Keratinocyte (primary cell): ENCODE data around the gene JPT1. TPM values are rescaled to one million over a fixed set of nuclear protein-coding genes. Genes with fewer than 3 reads are reported as not detected.
A peak's percentile ranks its signal among the peaks of the same experiment; 100 is the strongest.

ENCODE experiments used
- DNase-seq: peaks from one replicate; pipeline ENCODE4 v3.0.0-alpha.2; 2011; ENCODE audit warnings: low read depth, missing footprints, low spot score
- FAIRE-seq: peaks from 2 replicates; lab custom pipeline; 2011; peaks lifted over from hg19 to GRCh38; lab: Jason Lieb, UNC
- H2AFZ ChIP-seq: 2 replicates; pipeline ENCODE4 v1.6.0; 2012; ENCODE audit warnings: low read length, control low read depth, inconsistent platforms; ENCODE audit not compliant: control insufficient read depth
- H3K27ac ChIP-seq: 2 replicates; pipeline ENCODE4 v1.5.1; 2011; ENCODE audit warnings: low read length; ENCODE audit not compliant: control insufficient read depth, insufficient read depth
- H3K27me3 ChIP-seq: 3 replicates; pipeline ENCODE4 v1.6.0; 2011; ENCODE audit warnings: low read length; ENCODE audit not compliant: control insufficient read depth, insufficient read depth; ENCODE audit errors: extremely low read depth
- H3K36me3 ChIP-seq, 2 experiments: 2 replicates in 1 of 2; 3 replicates in 1 of 2; pipeline ENCODE4 v1.5.1; 2011; ENCODE audit warnings: low read length in 2 of 2, mild to moderate bottlenecking in 1 of 2; ENCODE audit not compliant: control insufficient read depth in 2 of 2, insufficient read depth in 2 of 2; ENCODE audit errors: extremely low read depth in 1 of 2
- H3K4me1 ChIP-seq: 3 replicates; pipeline ENCODE4 v1.5.1; 2011; ENCODE audit warnings: low read length; ENCODE audit not compliant: control insufficient read depth, insufficient read depth; ENCODE audit errors: extremely low read depth
- H3K4me2 ChIP-seq: 3 replicates; pipeline ENCODE4 v1.6.0; 2011; ENCODE audit warnings: low read depth, low read length; ENCODE audit not compliant: control insufficient read depth, insufficient read depth; ENCODE audit errors: extremely low read depth
- H3K4me3 ChIP-seq, 3 experiments: fragments of 200-600 bp in 1 of 3; sonication (generic) in 1 of 3; 2 replicates in 2 of 3; 3 replicates in 1 of 3; pipeline ENCODE4 v1.5.1; 2011 to 2016; ENCODE audit warnings: low read length in 3 of 3, mild to moderate bottlenecking in 3 of 3, control low read depth in 2 of 3, inconsistent platforms in 1 of 3, low read depth in 1 of 3, mixed read lengths in 1 of 3, mixed run types in 1 of 3, moderate library complexity in 1 of 3; ENCODE audit not compliant: control insufficient read depth in 2 of 3, insufficient read depth in 2 of 3; ENCODE audit errors: extremely low read depth in 1 of 3
- H3K79me2 ChIP-seq: 2 replicates; pipeline ENCODE4 v1.6.0; 2012; ENCODE audit warnings: low read length; ENCODE audit not compliant: control insufficient read depth, insufficient read depth
- H3K9ac ChIP-seq: 3 replicates; pipeline ENCODE4 v1.6.0; 2011; ENCODE audit warnings: low read length; ENCODE audit not compliant: control insufficient read depth, insufficient read depth; ENCODE audit errors: extremely low read depth
- H3K9me1 ChIP-seq: 3 replicates; pipeline ENCODE4 v1.6.0; 2011; ENCODE audit warnings: low read length; ENCODE audit not compliant: control insufficient read depth, insufficient read depth; ENCODE audit errors: extremely low read depth
- H3K9me3 ChIP-seq: 2 replicates; pipeline ENCODE4 v1.5.1; 2012; ENCODE audit warnings: low read depth, low read length; ENCODE audit not compliant: control insufficient read depth
- H4K20me1 ChIP-seq: 3 replicates; pipeline ENCODE4 v1.6.0; 2011; ENCODE audit warnings: low read length; ENCODE audit not compliant: control insufficient read depth, insufficient read depth; ENCODE audit errors: extremely low read depth
- CTCF ChIP-seq, 3 experiments: IDR thresholded peaks in 1 of 3; conservative IDR thresholded peaks in 1 of 3; optimal IDR thresholded peaks in 1 of 3; 2 replicates in 2 of 3; 3 replicates in 1 of 3; pipeline versions ENCODE3 to v1.5.1; 2011; ENCODE audit warnings: low read length in 3 of 3, mild to moderate bottlenecking in 3 of 3, moderate library complexity in 2 of 3, control low read depth in 1 of 3, inconsistent platforms in 1 of 3; ENCODE audit not compliant: insufficient read depth in 2 of 3; ENCODE audit errors: extremely low read depth in 1 of 3
- EZH2 ChIP-seq: IDR thresholded peaks from one replicate; pipeline ENCODE4 v1.6.1; 2012; ENCODE audit warnings: inconsistent platforms, mild to moderate bottlenecking, low read length, moderate library complexity
- dilution Hi-C: fragments of 300-500 bp; cut with MboI; formaldehyde crosslinking; loops from one replicate; pipeline ENCODE4 v1.7.0; 2020; ENCODE audit warnings: low sequenced_read_pairs; ENCODE audit not compliant: extremely low pct_ligation_motif_present
- polyA plus RNA-seq, 5 experiments: library from polyadenylated mRNA; depleted of rRNA in 3 of 5; stranded (reverse) in 3 of 5; stranded (forward) in 1 of 5; unstranded in 1 of 5; fragments of >200 nt; gene quantifications; 1 replicate in 1 of 5; 2 replicates in 3 of 5; 3 replicates in 1 of 5; pipeline versions ENCODE4 v1.2.1 to v1.2.3, GENCODE V29; 2011 to 2012; ENCODE audit warnings: missing spikeins in 2 of 5, low read depth in 1 of 5, low replicate concordance in 1 of 5

Gene JPT1
- polyA plus RNA-seq, 1 donor (not counting 4 experiments of a cell fraction or from before 2014, with no cell fraction given), result 142 TPM

GRCh38 chr17:75126954-75127353 is 27.4 kb downstream of the JPT1 start:
- no peak for TF ChIP-seq EZH2
- no peaks in the 10 kb centered on the region for H3K27me3 ChIP-seq
- peaks cover 12 to 18% of the 10 kb centered on the region in 2 experiments for H3K36me3 ChIP-seq
- no peak overlapping the region for H2AFZ ChIP-seq
- H3K4me3 ChIP-seq, result no peak overlapping the region
- DNase-seq, result no peak
- H3K9ac ChIP-seq, result no peak overlapping the region
- H3K9me3 ChIP-seq, result no peaks in the 10 kb centered on the region
- FAIRE-seq, result no peak
- H3K4me2 ChIP-seq, result no peak overlapping the region
- no peaks in the 10 kb centered on the region for H3K9me1 ChIP-seq
- no peak overlapping the region for H3K27ac ChIP-seq
- H3K4me1 ChIP-seq, result peaks cover 30% of the 10 kb centered on the region
- dilution Hi-C loops, result no loop called here
- H3K79me2 ChIP-seq, result peaks cover 7% of the 10 kb centered on the region
- H4K20me1 ChIP-seq, result no peaks in the 10 kb centered on the region

GRCh38 chr17:75125984-75126383 is 28.3 kb downstream of the JPT1 start:
- no peaks in the 10 kb centered on the region for H3K27me3 ChIP-seq
- H2AFZ ChIP-seq, result no peak overlapping the region
- no peak overlapping the region for H3K4me3 ChIP-seq
- DNase-seq, result no peak
- peaks cover 5% of the 10 kb centered on the region for H3K79me2 ChIP-seq
- peaks cover 28% of the 10 kb centered on the region for H3K4me1 ChIP-seq
- dilution Hi-C loops, result no loop called here
- no peak overlapping the region for H3K27ac ChIP-seq
- peaks cover 15 to 18% of the 10 kb centered on the region in 2 experiments for H3K36me3 ChIP-seq
- H3K9me1 ChIP-seq, result no peaks in the 10 kb centered on the region
- no peak overlapping the region for H3K4me2 ChIP-seq
- no peak overlapping the region for H3K9ac ChIP-seq
- TF ChIP-seq EZH2 (no peak), CTCF (optimal IDR thresholded peaks at IDR 0.05 in 1 of 3, IDR thresholded peaks at IDR 0.05 in 1 of 3, conservative IDR thresholded peaks at IDR 0.05 in 1 of 3; ENCODE audit: extremely low read depth in 1 of 3, insufficient read depth in 2 of 3, low read length in 3 of 3) (no peak)
- H4K20me1 ChIP-seq, result no peaks in the 10 kb centered on the region
- FAIRE-seq, result no peak
- no peaks in the 10 kb centered on the region for H3K9me3 ChIP-seq

- H3K4me3 ChIP-seq, result peak overlapping the region in 1 of 3 experiments; percentile 9
These were observed 29.5 kb downstream of the JPT1 start for GRCh38 chr17:75124819-75125162.

More at GRCh38 chr17:75124819-75125162, 29.5 kb downstream of the JPT1 start:
- dilution Hi-C loops, result no loop called here
- Histone ChIP-seq H3K27ac (peak overlapping the region; percentile 98), H3K4me2 (peak overlapping the region; percentile 88), H3K9me3 (no peaks in the 10 kb centered on the region), H3K36me3 (peaks cover 10 to 15% of the 10 kb centered on the region in 2 experiments), H3K9ac (peak overlapping the region; percentile 76), H3K9me1 (no peaks in the 10 kb centered on the region), H3K4me1 (peaks cover 24% of the 10 kb centered on the region), H4K20me1 (no peaks in the 10 kb centered on the region), H3K27me3 (no peaks in the 10 kb centered on the region), H2AFZ (peak overlapping the region; percentile 62), H3K79me2 (no peaks in the 10 kb centered on the region)
- FAIRE-seq, result no peak
- TF ChIP-seq CTCF (optimal IDR thresholded peaks at IDR 0.05 in 1 of 3, IDR thresholded peaks at IDR 0.05 in 1 of 3, conservative IDR thresholded peaks at IDR 0.05 in 1 of 3; ENCODE audit: extremely low read depth in 1 of 3, insufficient read depth in 2 of 3, low read length in 3 of 3) (no peak), EZH2 (no peak)
- DNase-seq, result no peak
